ENCODE measurements around the gene BDH1.

GRCh38 chr3:197597335-197597734 is 41.6 kb upstream of the BDH1 start:
- no peak for TF ChIP-seq ZNF274 (IDR thresholded peaks at IDR 0.05; ENCODE audit: low read depth, low read length)
- TF ChIP-seq SUZ12 (IDR thresholded peaks at IDR 0.05; ENCODE audit: extremely low read depth, insufficient read depth, insufficient read length): no peak

Measured in NT2/D1 (cell line).